SU-DHL-6 (cell line): ENCODE data around the gene LAMP1.

Experiments
- H2AFZ ChIP-seq: fragments of 200-600 bp; sonication (generic); 2 replicates; pipeline ENCODE4 v1.6.1; 2014; ENCODE audit warnings: low read depth, mild to moderate bottlenecking, moderate library complexity, mixed read lengths, antibody characterized with exemption, low read length; ENCODE audit not compliant: severe bottlenecking
- H3F3A ChIP-seq: fragments of 200-600 bp; shearing (Covaris generic); 2 replicates; pipeline ENCODE4 v1.6.0; 2016; ENCODE audit warnings: antibody characterized with exemption, mild to moderate bottlenecking; ENCODE audit not compliant: insufficient read depth
- H3K27ac ChIP-seq: fragments of 200-600 bp; sonication (generic); 2 replicates; pipeline ENCODE4 v1.5.1; 2016; ENCODE audit warnings: low read depth, mild to moderate bottlenecking, low read length, moderate library complexity, mixed read lengths
- H3K27me3 ChIP-seq: fragments of 200-600 bp; sonication (generic), shearing (Covaris generic); 2 replicates; pipeline ENCODE4 v1.6.0; 2014; ENCODE audit warnings: mild to moderate bottlenecking, low read length
- H3K36me3 ChIP-seq: fragments of 200-600 bp; sonication (generic); 2 replicates; pipeline ENCODE4 v1.6.1; 2014; ENCODE audit warnings: mild to moderate bottlenecking, low read length, mixed read lengths
- H3K4me2 ChIP-seq: fragments of 300-600, 200-600 bp; shearing (Covaris generic), sonication (generic); 2 replicates; pipeline ENCODE4 v1.6.0; 2014; ENCODE audit warnings: low read length, low read depth, mild to moderate bottlenecking; ENCODE audit not compliant: poor library complexity, severe bottlenecking
- H3K4me3 ChIP-seq: fragments of 200-600 bp; sonication (generic); 2 replicates; pipeline ENCODE4 v1.5.1; 2014; ENCODE audit warnings: antibody characterized with exemption, low read length, mild to moderate bottlenecking, mixed read lengths; ENCODE audit not compliant: insufficient read depth, poor library complexity, severe bottlenecking
- H3K79me2 ChIP-seq: fragments of 200-600 bp; sonication (generic); 2 replicates; pipeline ENCODE4 v1.6.1; 2014; ENCODE audit warnings: mild to moderate bottlenecking, low read length, moderate library complexity; ENCODE audit not compliant: insufficient read depth
- H3K9ac ChIP-seq: fragments of 200-600 bp; sonication (generic); 2 replicates; pipeline ENCODE4 v1.7.0; 2014; ENCODE audit warnings: mild to moderate bottlenecking, low read length
- H3K9me2 ChIP-seq: fragments of 200-600 bp; sonication (generic); replicated peaks from 2 replicates; pipeline ENCODE4 v1.6.1; 2014; ENCODE audit warnings: low read length; ENCODE audit not compliant: insufficient read depth
- H3K9me3 ChIP-seq: fragments of 200-600 bp; sonication (generic); 2 replicates; pipeline ENCODE4 v1.6.1; 2014; ENCODE audit warnings: low read length, mixed read lengths; ENCODE audit not compliant: insufficient read depth
- H4K20me1 ChIP-seq: fragments of 200-600 bp; sonication (generic); 2 replicates; pipeline ENCODE4 v1.6.1; 2014; ENCODE audit warnings: low read depth, mild to moderate bottlenecking, antibody characterized with exemption, low read length, moderate library complexity, mixed read lengths
- CTCF ChIP-seq: fragments of 200-600 bp; sonication (generic); IDR thresholded peaks from one replicate; pipeline ENCODE4 v1.5.1; 2017; ENCODE audit warnings: antibody characterized with exemption, mild to moderate bottlenecking, low read length, moderate library complexity; ENCODE audit not compliant: insufficient read depth, poor library complexity, severe bottlenecking
- EZH2phosphoT487 ChIP-seq: fragments of 200-600 bp; sonication (generic), shearing (Covaris generic); conservative IDR thresholded peaks from 2 replicates; pipeline ENCODE4 v1.6.1; 2018; ENCODE audit warnings: mild to moderate bottlenecking, antibody characterized with exemption, low read length, moderate library complexity, mixed read lengths

LAMP1 gene

DNA sequence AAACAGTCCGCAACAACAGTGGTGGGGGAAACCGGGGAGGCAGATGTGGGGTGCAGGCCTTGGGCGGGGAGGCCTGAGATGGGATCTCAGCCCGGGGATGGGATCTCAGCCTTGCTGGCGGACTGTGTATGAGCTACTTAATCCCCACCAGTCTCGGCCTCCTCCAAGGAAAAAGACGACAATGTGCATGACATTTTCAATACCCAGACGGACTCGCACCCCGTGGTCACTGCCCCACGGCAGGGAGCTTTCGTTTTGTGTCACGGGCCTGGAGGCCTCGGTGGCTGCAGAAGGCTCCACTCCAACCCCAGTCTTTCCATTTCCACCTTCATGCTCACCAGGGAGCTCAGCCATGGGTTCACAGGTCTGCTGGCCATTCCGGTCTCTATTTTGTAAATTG is 41.4 kb downstream of the LAMP1 start:
- TF ChIP-seq CTCF, result no peak
- no peak for TF ChIP-seq EZH2phosphoT487
- Histone ChIP-seq H3K27me3 (no peaks in the 10 kb centered on the region), H3K9ac (no peak overlapping the region), H3K4me3 (no peak overlapping the region), H3K9me2 (no peaks in the 10 kb centered on the region), H2AFZ (no peak overlapping the region), H3K79me2 (no peaks in the 10 kb centered on the region), H4K20me1 (no peaks in the 10 kb centered on the region), H3K9me3 (no peaks in the 10 kb centered on the region), H3K27ac (no peak overlapping the region), H3F3A (no peaks in the 10 kb centered on the region), H3K4me2 (no peak overlapping the region), H3K36me3 (no peaks in the 10 kb centered on the region)

DNA sequence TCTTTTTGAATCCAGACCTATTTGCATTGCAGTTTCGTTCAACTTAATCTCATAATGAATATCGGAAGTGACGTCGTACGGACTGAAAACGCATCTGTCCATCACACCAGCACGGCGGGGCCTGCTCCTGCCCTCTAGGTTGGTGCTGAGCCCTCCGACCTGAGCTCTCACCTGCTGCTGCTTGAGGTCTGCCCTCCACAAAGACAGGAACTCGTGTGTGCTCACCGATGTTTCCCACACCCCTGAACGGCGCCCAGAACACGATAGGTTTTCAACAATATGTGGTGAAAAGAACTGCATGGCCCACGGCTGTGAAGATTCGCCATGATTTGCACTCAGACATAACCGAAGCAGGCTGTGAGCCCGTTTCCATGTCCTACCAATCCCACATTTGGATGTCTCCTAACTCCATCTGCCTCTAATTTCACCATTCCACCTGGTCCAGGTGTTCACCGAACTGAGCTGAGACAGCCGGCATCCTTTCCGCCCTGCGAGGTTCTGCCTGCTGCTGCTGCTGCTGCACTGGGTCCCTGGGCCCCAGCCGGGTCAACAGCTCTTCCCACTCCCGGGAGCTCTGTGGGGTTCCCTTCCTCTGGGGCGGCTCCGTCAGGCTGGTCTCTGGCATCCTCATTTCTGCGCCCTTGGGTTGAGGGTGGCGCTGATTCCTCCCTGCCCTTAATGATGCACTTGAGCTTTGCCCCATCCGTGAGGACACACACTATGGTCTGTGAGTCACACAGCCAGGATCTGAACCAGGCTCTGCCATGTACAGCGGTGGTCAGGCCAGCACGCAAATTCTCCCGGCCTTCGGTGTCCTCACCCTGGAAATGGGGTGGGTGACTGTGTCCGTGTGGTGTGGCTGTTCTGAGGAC is 46.0 kb downstream of the LAMP1 start:
- no peak overlapping the region for H3K4me2 ChIP-seq
- no peak overlapping the region for H3K27ac ChIP-seq
- H3K79me2 ChIP-seq, result no peaks in the 10 kb centered on the region
- no peak overlapping the region for H3K9ac ChIP-seq
- H3K36me3 ChIP-seq, result no peaks in the 10 kb centered on the region
- H3K4me3 ChIP-seq, result no peak overlapping the region
- TF ChIP-seq CTCF (no peak), EZH2phosphoT487 (no peak)
- no peaks in the 10 kb centered on the region for H4K20me1 ChIP-seq
- H2AFZ ChIP-seq, result no peak overlapping the region
- H3K9me3 ChIP-seq, result no peaks in the 10 kb centered on the region
- no peaks in the 10 kb centered on the region for H3F3A ChIP-seq
- H3K9me2 ChIP-seq, result no peaks in the 10 kb centered on the region
- no peaks in the 10 kb centered on the region for H3K27me3 ChIP-seq

DNA sequence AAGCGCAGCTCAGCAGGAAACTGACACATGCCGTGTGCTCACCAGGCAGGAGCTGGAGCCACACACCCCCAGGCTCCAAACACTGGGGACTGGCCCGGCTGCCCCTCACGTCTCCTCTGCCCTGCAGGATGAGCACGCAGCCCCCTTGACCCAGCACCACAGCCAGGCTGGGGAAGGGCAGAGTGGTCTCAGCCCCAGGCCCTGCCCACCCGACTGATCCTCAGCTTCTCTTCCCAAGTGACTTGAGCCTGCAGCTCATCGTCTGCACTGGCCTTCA is 46.6 kb downstream of the LAMP1 start:
- Histone ChIP-seq H3K27ac (no peak overlapping the region), H3K27me3 (no peaks in the 10 kb centered on the region), H3F3A (no peaks in the 10 kb centered on the region), H3K9me2 (no peaks in the 10 kb centered on the region), H4K20me1 (no peaks in the 10 kb centered on the region), H3K9me3 (no peaks in the 10 kb centered on the region), H3K4me2 (no peak overlapping the region), H2AFZ (no peak overlapping the region), H3K4me3 (no peak overlapping the region), H3K9ac (no peak overlapping the region), H3K36me3 (no peaks in the 10 kb centered on the region), H3K79me2 (no peaks in the 10 kb centered on the region)
- TF ChIP-seq EZH2phosphoT487 (no peak), CTCF (no peak)
